NB4 (cell line): Measurements from ENCODE around the gene MBTD1.

ENCODE experiments used
- DNase-seq: peaks from one replicate; pipeline ENCODE4 v3.0.0; 2010; ENCODE audit warnings: low read depth
- H3K4me3 ChIP-seq: one replicate; pipeline ENCODE4 v1.5.1; 2011; ENCODE audit warnings: mild to moderate bottlenecking, low read depth, low read length, moderate library complexity
- CTCF ChIP-seq: IDR thresholded peaks from one replicate; pipeline ENCODE4 v1.5.1; 2012; ENCODE audit warnings: low read depth, low read length
- MAX ChIP-seq: IDR thresholded peaks from 2 replicates; pipeline ENCODE4 v1.6.1; 2011; ENCODE audit warnings: low read depth, low read length
- MYC ChIP-seq: IDR thresholded peaks from 2 replicates; pipeline ENCODE4 v1.6.1; 2011; ENCODE audit warnings: low read depth, low read length
- POLR2A ChIP-seq: IDR thresholded peaks from 2 replicates; pipeline ENCODE4 v1.6.1; 2011; ENCODE audit warnings: mild to moderate bottlenecking; ENCODE audit not compliant: insufficient read length; ENCODE audit errors: extremely low read depth

Gene MBTD1

GRCh38 chr17:51169340-51169739 is 90.5 kb downstream of the MBTD1 start:
- no peak for DNase-seq
- H3K4me3 ChIP-seq = no peak overlapping the region
- TF ChIP-seq MAX = no peak
- TF ChIP-seq CTCF = no peak
- no peak for TF ChIP-seq POLR2A
- no peak for TF ChIP-seq MYC

- TF ChIP-seq POLR2A (peak; percentile 21), CTCF (peak; percentile 74), MAX (no peak), MYC (no peak)
- DNase-seq = peak; percentile 77
Observed at GRCh38 chr17:51166987-51167931, 92.6 kb downstream of the MBTD1 start.

GRCh38 chr17:51166198-51166986 is 93.5 kb downstream of the MBTD1 start, which contains the start of gene NME2:
TSS of gene NME2 (plus strand) at chr17:51166411. CDS start at chr17:51166831, 420 bp downstream.
- peak; percentile 88 for DNase-seq
- TF ChIP-seq MYC = peak; percentile 97
- TF ChIP-seq CTCF = no peak
- peak; percentile 92 for TF ChIP-seq MAX
- TF ChIP-seq POLR2A = peak; percentile 78
- H3K4me3 ChIP-seq = peak within 1 kb of the TSS; percentile 89

More at GRCh38 chr17:51166987-51167931, 92.6 kb downstream of the MBTD1 start:
- H3K4me3 ChIP-seq = peak overlapping the region; percentile 89

GRCh38 chr17:51165680-51166197 is 94.1 kb downstream of the MBTD1 start:
- DNase-seq = no peak
- H3K4me3 ChIP-seq = peak overlapping the region; percentile 72
- TF ChIP-seq MYC = no peak
- no peak for TF ChIP-seq MAX
- no peak for TF ChIP-seq POLR2A

GRCh38 chr17:51164911-51165679 is 94.8 kb downstream of the MBTD1 start:
- peak; percentile 36 for DNase-seq
- H3K4me3 ChIP-seq = peak overlapping the region; percentile 72
- no peak for TF ChIP-seq CTCF
- no peak for TF ChIP-seq MYC
- TF ChIP-seq POLR2A = no peak
- no peak for TF ChIP-seq MAX
